ENCODE results near the gene CWC25.
A peak's percentile ranks its signal among the peaks of the same experiment; 100 is the strongest.

CWC25 gene

GRCh38 chr17:38783227-38783626 lies 41.9 kb downstream of the CWC25 start:
- DNase-seq = no peak

DNA sequence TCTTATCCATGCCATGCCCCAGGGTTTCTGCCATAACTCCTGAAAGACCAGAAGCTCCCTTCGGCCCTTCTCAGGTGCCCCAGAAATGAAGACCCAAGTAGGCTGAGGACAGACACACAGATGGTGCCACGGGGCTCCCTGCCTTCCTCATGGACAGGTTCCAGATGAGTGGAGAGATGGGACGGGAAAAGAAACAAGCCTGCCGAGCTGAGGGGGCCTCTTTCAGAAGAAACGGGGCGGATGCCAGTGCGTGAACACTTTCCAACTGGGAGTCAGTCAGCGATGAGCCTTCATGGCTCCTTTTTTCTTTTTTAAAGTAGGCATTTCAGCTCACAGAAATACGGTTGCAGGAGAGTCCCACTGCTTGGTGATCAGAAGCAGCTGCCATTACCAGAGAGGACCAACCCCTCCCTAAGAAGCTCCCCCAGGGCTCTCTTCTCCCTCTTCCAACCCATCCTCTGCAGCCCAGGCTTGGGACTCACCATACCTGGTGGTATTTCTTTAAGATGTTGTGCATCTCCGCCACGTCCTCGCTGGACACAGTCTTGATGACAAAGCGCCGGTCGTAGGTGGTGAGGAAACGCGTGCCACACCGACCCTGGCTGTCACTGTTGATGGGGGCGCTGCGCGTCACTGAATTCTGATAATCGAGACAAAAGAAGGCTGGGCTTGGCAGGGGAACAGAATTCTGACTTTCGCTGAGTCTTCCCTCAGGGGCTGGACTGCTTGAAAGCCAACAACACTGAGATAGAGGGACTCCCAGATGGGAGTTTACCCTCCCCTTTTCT lies 45.0 kb downstream of the CWC25 start:
- no peak for DNase-seq

GRCh38 chr17:38777641-38778250 lies 47.4 kb downstream of the CWC25 start:
- DNase-seq = no peak

DNA sequence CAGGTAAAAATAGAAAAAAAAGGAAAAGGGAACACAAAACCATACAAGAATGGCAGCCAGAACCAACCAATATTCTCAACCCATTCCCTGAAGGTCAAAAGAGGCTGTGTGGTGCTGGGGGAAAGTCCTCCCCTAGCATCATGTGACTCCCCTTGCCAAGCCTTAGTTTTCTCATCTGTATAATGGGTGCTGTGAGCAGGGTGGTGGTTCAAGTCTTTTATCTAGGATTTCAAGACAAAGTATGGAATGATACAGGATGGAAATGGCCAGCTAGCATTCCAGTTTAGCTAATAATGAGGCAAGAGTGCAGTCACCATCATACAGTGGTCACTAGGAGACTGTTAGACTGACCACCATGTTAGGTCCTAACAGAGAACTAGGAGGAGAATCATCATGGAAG lies 51.9 kb downstream of the CWC25 start:
- no peak for DNase-seq

GRCh38 chr17:38768417-38768816 lies 56.7 kb downstream of the CWC25 start:
- DNase-seq = no peak

- no peak for DNase-seq
Observed at GRCh38 chr17:38766341-38766740, 58.8 kb downstream of the CWC25 start.

DNA sequence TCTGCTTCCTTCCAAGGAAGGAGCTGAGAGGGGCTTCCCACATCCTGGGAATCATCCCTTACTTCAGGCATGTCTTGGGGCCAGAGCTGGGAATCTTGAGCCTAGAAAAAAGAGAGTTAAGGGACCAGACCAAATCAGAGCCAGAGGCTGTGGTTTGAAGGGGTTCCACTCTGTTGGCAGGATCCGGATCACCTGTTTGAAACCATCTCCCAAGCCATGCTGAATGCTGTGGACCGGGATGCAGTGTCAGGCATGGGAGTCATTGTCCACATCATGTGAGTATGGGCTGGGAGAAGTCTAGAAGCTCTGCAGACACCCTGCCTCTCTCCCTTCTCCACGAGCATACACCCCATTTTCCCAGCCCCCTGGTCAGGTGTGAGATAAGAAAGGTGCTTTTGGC lies 62.9 kb downstream of the CWC25 start:
- DNase-seq = no peak

DNA sequence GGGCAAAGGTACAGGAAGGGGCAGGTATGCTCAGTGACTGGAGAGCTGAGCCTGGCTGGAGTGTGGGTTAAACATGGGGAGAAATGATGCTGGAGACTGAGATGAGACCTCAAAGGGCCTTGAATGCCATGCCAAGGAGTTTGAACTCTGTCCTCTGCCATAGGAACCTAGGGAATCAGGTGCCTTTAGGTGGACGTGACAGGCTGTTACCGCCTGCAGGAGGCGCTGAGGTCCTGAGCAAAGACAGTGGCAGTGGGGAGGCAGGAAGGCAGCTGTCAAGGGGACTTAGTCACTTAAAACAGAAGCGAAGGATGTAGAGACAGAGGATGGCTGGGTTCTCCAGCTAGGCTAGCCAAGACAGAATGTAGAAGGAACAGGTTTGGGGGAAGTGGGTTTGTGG lies 63.5 kb downstream of the CWC25 start:
- DNase-seq = no peak

DNA sequence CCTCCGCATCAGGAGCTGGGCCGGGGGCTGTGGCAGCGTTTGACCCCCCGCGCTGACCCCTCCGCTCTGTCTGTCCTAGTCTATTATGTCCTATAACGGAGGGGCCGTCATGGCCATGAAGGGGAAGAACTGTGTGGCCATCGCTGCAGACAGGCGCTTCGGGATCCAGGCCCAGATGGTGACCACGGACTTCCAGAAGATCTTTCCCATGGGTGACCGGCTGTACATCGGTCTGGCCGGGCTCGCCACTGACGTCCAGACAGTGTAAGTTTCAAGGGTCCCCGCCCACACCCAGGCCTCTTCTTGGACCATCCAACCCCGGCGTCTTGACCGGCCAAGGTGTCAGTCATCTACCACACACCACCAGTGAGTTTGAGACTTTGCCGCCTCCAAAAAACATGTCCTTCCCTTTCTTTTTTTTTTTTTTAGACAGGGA lies 72.0 kb downstream of the CWC25 start:
- DNase-seq = no peak

DNA sequence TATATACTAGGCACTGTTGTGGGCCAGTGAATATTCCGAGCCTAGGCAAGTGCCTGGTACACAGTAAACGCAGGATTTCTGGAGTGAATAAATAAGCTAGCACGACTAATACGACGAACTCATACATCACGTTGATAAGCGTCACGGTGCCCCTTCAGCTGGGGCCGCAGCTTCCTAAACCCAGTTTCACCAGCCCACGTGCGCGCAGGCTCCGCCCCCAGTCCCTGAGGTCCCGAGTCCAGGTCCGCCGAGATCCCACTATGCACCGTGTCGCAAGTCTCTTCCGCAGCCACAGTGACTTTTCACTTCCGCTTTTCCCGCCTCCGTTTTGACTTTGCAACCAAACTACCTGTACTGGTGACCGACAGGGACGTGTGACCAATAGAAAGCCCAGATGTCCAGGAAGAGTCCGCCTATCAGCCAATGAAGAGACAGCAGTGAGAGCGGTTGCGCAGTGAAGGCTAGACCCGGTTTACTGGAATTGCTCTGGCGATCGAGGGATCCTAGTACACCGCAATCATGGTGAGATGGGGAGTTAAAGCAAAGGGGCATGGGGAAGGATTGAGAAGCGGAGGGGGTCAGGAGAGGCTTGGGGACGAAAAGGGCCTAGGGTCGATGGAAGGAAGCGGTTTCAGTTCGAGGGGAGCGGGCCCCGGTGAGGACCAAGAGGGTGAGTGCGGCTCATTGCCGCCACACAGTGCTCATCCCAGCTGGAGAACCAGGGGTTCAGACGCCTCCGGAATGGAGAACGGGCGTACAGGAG lies 72.6 kb downstream of the CWC25 start, which contains the start of gene PSMB3:
TSS of gene PSMB3 (plus strand) at position 434 of the 763 bp plus-strand sequence. CDS start at position 520, 86 bp downstream.
- peak; percentile 98 to 100 for DNase-seq

- peak; percentile 45 to 59 for DNase-seq
Observed at GRCh38 chr17:38751808-38752307, 73.3 kb downstream of the CWC25 start.

DNA sequence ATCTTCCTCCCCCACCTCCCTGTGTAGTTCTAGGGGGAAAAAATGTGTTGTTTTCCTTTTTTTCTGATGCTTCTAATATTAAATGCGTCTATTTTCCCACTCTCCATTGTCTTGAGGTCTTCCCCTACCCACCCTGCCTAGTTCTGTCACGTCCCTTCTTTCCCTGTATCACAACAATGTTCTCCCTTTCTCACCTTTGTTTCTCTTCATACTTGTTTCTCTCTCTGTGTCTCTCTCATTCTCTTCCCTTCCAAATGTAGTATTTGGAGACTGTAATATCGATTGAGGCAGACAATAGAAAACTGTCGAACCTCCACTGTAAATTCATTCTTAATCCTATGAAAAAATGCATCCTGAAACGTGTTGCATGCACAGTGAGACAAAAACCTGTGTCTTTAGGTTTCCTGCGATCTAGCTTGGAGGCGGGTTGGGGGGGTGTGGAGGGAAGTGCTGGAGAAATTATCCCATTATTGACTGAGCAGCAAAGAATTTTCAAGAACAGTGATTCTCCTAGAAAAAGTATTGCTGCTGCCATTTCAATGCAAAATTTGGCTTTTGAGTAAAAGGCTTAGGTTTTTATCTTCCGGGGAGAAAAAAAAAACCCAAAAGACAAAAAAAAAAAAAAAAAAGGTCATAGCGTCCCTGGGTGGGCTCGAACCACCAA lies 73.8 kb downstream of the CWC25 start:
- DNase-seq = no peak
